Osteoblast (primary cell): ENCODE results near the gene ACVR1. TPM values are rescaled to one million over a fixed set of nuclear protein-coding genes. Genes with fewer than 3 reads are reported as not detected.

Source experiments
- DNase-seq: peaks from one replicate; pipeline ENCODE4 v3.0.0; 2011; ENCODE audit warnings: low spot score, mixed read lengths; ENCODE audit not compliant: insufficient read length; ENCODE audit errors: missing footprints
- H2AFZ ChIP-seq: 2 replicates; pipeline ENCODE4 v1.6.0; 2011; ENCODE audit warnings: mild to moderate bottlenecking, low read length
- H3K27ac ChIP-seq: 2 replicates; pipeline ENCODE4 v1.5.1; 2011; ENCODE audit warnings: mild to moderate bottlenecking, low read depth, low read length, moderate library complexity
- H3K27me3 ChIP-seq: 2 replicates; pipeline ENCODE4 v1.6.0; 2012; ENCODE audit warnings: mild to moderate bottlenecking, control low read depth, inconsistent platforms, low read length, moderate library complexity; ENCODE audit not compliant: insufficient read depth
- H3K36me3 ChIP-seq: 2 replicates; pipeline ENCODE4 v1.5.1; 2011; ENCODE audit warnings: mild to moderate bottlenecking, low read length, control low read depth, moderate library complexity; ENCODE audit not compliant: insufficient read depth
- H3K4me1 ChIP-seq: 2 replicates; pipeline ENCODE4 v1.5.1; 2011; ENCODE audit warnings: mild to moderate bottlenecking, low read length, control low read depth, moderate library complexity; ENCODE audit not compliant: insufficient read depth
- H3K4me2 ChIP-seq: 2 replicates; pipeline ENCODE4 v1.6.0; 2011; ENCODE audit warnings: mild to moderate bottlenecking, low read length; ENCODE audit not compliant: insufficient read depth
- H3K4me3 ChIP-seq: fragments of 200-600 bp; sonication (generic); 3 replicates; pipeline ENCODE4 v1.5.1; 2012; ENCODE audit warnings: mild to moderate bottlenecking, low read length, inconsistent platforms; ENCODE audit not compliant: insufficient read depth
- H3K79me2 ChIP-seq: 2 replicates; pipeline ENCODE4 v1.6.0; 2012; ENCODE audit warnings: mild to moderate bottlenecking, low read length, control low read depth, inconsistent platforms; ENCODE audit not compliant: insufficient read depth
- H3K9me3 ChIP-seq: 2 replicates; pipeline ENCODE4 v1.5.1; 2011; ENCODE audit warnings: low read depth, low read length, control low read depth
- H4K20me1 ChIP-seq: 2 replicates; pipeline ENCODE4 v1.6.0; 2012; ENCODE audit warnings: mild to moderate bottlenecking, low read length, control low read depth; ENCODE audit not compliant: insufficient read depth
- total RNA-seq: library from RNA; depleted of rRNA; stranded (reverse); fragments of >200 nt; gene quantifications from 2 replicates; pipeline ENCODE4 v1.2.3, GENCODE V29; 2012
- TF ChIP-seq, protein P1 (sequence below): IDR thresholded peaks from 2 replicates; pipeline ENCODE4 v1.5.1; 2011; ENCODE audit warnings: mild to moderate bottlenecking, low read depth, low read length, moderate library complexity; ENCODE audit errors: extremely low read depth

Gene ACVR1
- total RNA-seq, 1 donor: 52.5 TPM

DNA sequence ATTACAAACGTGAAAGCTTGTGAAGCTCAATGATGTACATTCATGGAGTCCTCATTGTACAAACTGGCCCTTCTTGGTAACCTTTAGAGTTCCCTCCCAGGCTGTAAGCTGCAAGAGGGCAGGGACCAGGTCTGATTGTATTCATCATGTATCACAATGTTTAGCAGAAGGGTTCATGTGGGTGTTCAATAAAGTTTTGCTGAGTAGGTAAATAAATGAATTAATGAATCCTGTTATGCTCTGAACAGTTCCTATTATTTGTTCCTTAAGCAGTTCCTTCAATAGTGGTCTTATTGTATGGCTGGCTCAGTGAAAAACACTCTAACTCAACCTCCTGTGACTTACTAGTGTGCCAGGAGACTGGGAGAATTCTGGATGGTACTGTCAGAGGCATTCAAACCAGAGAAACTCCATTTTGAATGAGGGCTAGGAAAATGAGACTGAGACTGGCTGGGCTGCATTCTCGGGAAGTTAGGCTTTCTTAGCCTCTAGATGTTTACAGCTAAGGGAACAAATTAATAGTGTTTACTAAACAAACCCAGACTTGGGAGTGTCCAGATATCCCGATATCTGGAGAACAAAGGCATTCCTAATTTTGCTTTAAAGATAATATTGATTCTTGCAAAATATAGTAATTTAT is 1.8 kb upstream of the ACVR1 start:
- Histone ChIP-seq H3K27me3 (no peaks in the 10 kb centered on the region), H3K4me3 (no peak overlapping the region), H3K36me3 (no peaks in the 10 kb centered on the region), H3K9me3 (no peaks in the 10 kb centered on the region), H3K4me1 (peaks cover 12% of the 10 kb centered on the region), H3K27ac (no peak overlapping the region), H2AFZ (no peak overlapping the region), H4K20me1 (peaks cover 16% of the 10 kb centered on the region), H3K4me2 (no peak overlapping the region), H3K79me2 (peaks cover 19% of the 10 kb centered on the region)
- DNase-seq: no peak
- TF ChIP-seq, protein P1, sequence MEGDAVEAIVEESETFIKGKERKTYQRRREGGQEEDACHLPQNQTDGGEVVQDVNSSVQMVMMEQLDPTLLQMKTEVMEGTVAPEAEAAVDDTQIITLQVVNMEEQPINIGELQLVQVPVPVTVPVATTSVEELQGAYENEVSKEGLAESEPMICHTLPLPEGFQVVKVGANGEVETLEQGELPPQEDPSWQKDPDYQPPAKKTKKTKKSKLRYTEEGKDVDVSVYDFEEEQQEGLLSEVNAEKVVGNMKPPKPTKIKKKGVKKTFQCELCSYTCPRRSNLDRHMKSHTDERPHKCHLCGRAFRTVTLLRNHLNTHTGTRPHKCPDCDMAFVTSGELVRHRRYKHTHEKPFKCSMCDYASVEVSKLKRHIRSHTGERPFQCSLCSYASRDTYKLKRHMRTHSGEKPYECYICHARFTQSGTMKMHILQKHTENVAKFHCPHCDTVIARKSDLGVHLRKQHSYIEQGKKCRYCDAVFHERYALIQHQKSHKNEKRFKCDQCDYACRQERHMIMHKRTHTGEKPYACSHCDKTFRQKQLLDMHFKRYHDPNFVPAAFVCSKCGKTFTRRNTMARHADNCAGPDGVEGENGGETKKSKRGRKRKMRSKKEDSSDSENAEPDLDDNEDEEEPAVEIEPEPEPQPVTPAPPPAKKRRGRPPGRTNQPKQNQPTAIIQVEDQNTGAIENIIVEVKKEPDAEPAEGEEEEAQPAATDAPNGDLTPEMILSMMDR: no peak

DNA sequence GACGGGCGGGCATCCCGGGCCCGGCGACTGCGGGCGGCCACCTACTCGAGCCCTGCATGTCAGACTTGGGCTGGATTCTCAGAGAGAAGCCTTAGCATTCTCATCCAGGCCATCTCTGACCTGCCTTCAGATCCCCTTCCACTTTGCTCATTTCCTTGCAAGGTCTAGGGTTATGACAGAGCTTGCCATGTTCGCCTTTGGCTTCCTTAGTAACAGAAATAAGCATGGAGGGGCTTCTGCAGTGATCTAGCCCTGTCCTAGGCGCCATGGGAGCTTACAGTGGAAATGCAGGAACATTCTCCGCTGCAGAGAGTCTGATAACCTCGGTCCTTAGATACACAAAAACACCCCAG is 632 bp upstream of the ACVR1 start:
- DNase-seq: peak; percentile 31
- H3K27ac ChIP-seq: peak overlapping the region; percentile 27
- peaks cover 12% of the 10 kb centered on the region for H3K4me1 ChIP-seq

DNA sequence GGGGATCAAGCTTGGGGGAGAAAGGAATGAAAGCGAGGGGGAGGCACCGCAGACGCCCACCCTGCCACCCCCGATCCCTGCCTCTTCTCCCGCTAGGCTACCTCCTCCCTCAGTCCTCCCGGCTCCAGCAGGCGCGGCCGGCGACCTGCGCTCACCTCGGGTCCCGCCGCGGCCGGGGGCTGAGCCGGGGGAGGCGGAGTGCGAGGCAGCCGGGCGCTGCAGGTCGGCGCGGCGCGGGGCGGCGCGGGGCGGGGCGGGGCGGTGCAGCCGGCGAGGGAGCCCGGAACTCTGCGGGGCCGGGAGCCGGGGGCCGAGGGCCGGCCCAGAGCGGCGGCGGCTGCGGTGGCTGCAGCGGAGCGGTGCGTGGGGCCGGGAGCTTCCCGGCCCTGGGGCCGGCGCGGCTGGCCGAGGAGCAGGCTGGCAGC is 477 bp downstream of the ACVR1 start:
- TF ChIP-seq, protein P1: no peak
- Histone ChIP-seq H3K27ac (peak overlapping the region; percentile 84), H3K4me3 (peak overlapping the region; percentile 79), H4K20me1 (peaks cover 35% of the 10 kb centered on the region), H3K36me3 (no peaks in the 10 kb centered on the region), H3K4me2 (peak overlapping the region; percentile 89), H3K9me3 (no peaks in the 10 kb centered on the region), H3K27me3 (no peaks in the 10 kb centered on the region), H2AFZ (peak overlapping the region; percentile 44), H3K4me1 (peaks cover 12% of the 10 kb centered on the region), H3K79me2 (peaks cover 41% of the 10 kb centered on the region)
- no peak for DNase-seq

More for the DNA sequence above, 632 bp upstream of the ACVR1 start:
- peaks cover 27% of the 10 kb centered on the region for H4K20me1 ChIP-seq
- H3K36me3 ChIP-seq: no peaks in the 10 kb centered on the region
- no peaks in the 10 kb centered on the region for H3K9me3 ChIP-seq
- peak overlapping the region; percentile 92 for H3K4me2 ChIP-seq
- H3K27me3 ChIP-seq: no peaks in the 10 kb centered on the region
- peaks cover 30% of the 10 kb centered on the region for H3K79me2 ChIP-seq
- peak overlapping the region; percentile 95 for H2AFZ ChIP-seq
- TF ChIP-seq, protein P1: no peak
- peak overlapping the region; percentile 79 for H3K4me3 ChIP-seq

DNA sequence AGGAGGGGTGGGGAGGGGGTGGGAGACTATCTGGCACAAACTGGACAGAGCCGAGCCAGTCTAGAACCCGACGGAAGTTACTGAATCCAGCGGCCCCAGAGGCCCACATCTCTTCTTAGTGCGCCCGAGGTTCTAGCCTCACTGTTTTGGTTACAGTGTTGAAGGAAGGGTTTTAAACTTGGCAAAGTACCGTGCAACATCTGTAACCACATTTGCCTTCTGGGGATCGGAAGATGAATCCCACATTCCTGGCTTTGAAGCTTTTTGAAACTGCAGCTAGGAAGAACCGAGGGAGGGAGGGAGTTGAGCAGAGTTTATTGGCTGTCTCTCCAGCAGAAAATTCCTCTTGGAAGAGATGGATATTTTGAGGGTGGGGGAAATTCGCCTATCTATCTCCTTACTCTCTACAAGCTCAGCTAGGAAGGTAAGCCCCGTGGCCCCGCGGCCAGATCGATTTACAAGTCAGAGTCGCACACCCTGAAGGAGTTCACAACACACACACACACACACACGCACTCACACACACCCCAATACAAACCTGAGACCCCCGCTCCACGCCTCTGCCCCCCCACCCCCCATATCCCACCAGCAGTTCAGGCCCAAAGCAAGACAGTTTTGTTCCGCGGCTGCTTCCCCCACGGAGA is 1.0 kb downstream of the ACVR1 start:
- Histone ChIP-seq H3K4me2 (peak overlapping the region; percentile 89), H3K9me3 (no peaks in the 10 kb centered on the region), H3K27me3 (no peaks in the 10 kb centered on the region), H3K79me2 (peaks cover 47% of the 10 kb centered on the region), H4K20me1 (peaks cover 37% of the 10 kb centered on the region), H3K4me3 (peak overlapping the region; percentile 79), H3K27ac (peak overlapping the region; percentile 84), H3K4me1 (peaks cover 12% of the 10 kb centered on the region), H3K36me3 (no peaks in the 10 kb centered on the region), H2AFZ (peak overlapping the region; percentile 44)
- DNase-seq: peak; percentile 86
- TF ChIP-seq, protein P1: no peak
